Measurements from ENCODE around the gene MISP3. TPM values are rescaled to one million over a fixed set of nuclear protein-coding genes. Genes with fewer than 3 reads are reported as not detected.

Gene MISP3
- total RNA-seq, 4 donors from 2014 or later: 1.8 to 7.8 (median 7.2) TPM

DNA sequence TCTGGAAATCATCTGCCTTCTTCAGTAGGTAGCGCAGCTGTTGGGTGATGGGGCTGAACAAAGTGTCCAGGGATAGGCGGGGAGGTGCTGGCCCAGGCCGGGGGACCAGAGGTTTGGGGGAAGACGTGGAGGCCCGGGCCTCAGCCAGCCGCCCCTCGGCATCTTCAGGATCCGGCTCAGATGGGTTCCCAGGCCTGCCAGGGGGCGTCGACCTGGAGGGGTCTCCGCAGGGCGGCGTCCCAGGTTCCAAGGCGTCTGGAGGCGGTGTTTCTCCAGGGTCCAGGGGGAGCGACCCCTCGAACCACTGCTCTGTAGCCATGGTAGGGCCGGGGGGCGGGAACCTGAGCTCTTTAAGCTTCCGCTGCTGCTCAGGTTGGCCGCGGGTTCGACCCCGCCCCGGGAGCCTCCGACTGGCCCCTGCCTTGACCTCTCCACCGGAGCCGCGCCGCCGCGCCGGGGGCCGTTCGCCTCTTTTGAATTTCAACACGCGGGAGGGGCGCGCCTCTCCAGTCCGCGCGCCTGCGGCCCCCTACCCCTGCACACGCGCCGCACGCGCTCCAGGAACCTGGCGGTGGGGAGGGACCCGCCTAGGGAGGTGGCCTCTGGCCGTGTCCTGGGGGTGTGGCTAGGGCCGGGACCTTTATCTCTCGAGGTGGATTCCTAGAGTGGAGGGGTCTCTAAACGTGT is 12.9 kb downstream of the MISP3 start, which contains the start of gene C19orf67:
TSS of gene C19orf67 (minus strand) at position 475 of the 687 bp plus-strand sequence. CDS start at position 319, 156 bp downstream.
- Histone ChIP-seq H3K4me3 (no peak within 1 kb of the TSS), H3K4me1 (peaks cover 0 to 31% (median 7%) of the 10 kb centered on the region in 4 donors), H3K27me3 (no peaks in the 10 kb centered on the region), H3K36me3 (peaks cover 0 to 25% (median 0%) of the 10 kb centered on the region in 3 donors), H3K27ac (peak within 1 kb of the TSS in 2 of 4 donors; percentile 12 to 46), H3K9me3 (no peaks in the 10 kb centered on the region)
- no peak for DNase-seq (ENCODE audit: low spot score in 2 of 2)
- TF ChIP-seq POLR2A (IDR thresholded peaks at IDR 0.05): no peak
- TF ChIP-seq, protein P1, sequence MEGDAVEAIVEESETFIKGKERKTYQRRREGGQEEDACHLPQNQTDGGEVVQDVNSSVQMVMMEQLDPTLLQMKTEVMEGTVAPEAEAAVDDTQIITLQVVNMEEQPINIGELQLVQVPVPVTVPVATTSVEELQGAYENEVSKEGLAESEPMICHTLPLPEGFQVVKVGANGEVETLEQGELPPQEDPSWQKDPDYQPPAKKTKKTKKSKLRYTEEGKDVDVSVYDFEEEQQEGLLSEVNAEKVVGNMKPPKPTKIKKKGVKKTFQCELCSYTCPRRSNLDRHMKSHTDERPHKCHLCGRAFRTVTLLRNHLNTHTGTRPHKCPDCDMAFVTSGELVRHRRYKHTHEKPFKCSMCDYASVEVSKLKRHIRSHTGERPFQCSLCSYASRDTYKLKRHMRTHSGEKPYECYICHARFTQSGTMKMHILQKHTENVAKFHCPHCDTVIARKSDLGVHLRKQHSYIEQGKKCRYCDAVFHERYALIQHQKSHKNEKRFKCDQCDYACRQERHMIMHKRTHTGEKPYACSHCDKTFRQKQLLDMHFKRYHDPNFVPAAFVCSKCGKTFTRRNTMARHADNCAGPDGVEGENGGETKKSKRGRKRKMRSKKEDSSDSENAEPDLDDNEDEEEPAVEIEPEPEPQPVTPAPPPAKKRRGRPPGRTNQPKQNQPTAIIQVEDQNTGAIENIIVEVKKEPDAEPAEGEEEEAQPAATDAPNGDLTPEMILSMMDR (IDR thresholded peaks at IDR 0.05): no peak
- no peak for TF ChIP-seq EP300 (IDR thresholded peaks at IDR 0.05)
- WGBS, 2 donors: 61 to 66% methylated on average over 30 to 54 of the region's 54 CpGs

DNA sequence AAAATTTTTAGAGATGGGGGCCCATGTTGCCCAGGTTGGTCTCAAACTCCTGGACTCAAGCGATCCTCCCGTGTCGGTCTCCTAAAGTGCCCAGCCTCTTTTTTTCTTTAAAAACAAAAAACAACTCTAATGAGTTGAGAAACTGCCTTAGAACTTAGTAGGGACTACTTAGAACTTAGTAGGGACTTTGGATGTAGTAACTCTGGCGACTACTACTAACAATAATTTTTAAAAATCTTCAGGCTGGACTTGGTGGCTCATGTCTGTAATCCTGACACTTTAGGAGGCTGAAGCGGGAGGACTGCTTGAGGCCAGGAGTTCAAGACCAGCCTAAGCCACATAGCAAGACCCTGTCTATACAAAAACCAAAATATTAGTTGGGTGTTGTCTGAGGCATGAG is 13.5 kb downstream of the MISP3 start:
- H3K9me3 ChIP-seq: no peaks in the 10 kb centered on the region
- 84 to 88% methylated on average over 5 of the region's 5 CpGs for WGBS, 2 donors

DNA sequence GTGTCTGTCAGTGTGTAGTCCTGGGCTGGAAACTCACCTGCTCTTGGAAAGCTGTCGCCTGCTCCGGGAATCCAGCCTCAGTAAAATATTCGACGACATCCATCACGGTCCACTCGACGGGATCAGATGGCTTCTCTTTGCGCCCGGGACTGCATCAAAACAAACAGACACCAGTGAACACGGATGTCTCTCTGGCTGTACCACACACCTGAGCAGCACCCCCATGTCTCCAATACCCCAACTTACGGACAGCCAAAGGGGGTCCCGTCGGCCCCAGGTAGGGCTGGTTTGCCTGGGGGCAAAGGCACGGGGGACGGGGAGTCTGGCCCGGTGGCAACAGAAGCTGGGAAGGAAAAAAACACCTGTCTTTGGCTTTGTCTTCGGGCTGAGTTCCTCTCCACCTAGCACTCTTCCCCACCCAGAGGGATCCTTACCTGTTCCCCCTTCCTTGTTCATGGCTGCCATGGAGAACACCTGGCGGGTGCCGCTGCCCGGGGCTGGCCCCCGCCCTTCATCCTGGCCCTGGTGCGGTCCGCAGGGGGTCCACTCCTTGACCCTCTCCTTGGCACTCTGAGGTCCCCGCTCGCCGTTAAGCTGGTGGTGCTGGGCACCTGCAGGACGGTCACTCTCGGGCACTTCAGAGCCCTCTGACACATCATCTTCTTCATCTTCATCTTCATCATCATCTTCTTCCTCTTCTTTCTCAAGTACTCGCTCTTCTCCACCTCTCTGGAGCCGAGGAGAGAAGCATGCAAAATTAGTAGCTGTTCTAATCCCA is 16.2 kb downstream of the MISP3 start:
- no peak for DNase-seq (ENCODE audit: low spot score in 2 of 2)
- 88 to 91% methylated on average over 30 of the region's 30 CpGs for WGBS, 2 donors
- Histone ChIP-seq H3K9me3 (peaks cover 0 to 11% (median 3%) of the 10 kb centered on the region in 4 donors), H3K4me1 (peaks cover 0 to 22% (median 6%) of the 10 kb centered on the region in 4 donors), H3K4me3 (peak overlapping the region in 2 of 4 donors; percentile 32 to 86), H3K27me3 (no peaks in the 10 kb centered on the region), H3K27ac (peak overlapping the region in 2 of 4 donors; percentile 34 to 54), H3K36me3 (peaks cover 0 to 32% (median 0%) of the 10 kb centered on the region in 3 donors)
- no peak for TF ChIP-seq EP300 (IDR thresholded peaks at IDR 0.05)
- TF ChIP-seq POLR2A (IDR thresholded peaks at IDR 0.05): no peak
- TF ChIP-seq, protein P1 (IDR thresholded peaks at IDR 0.05): no peak

More for the DNA sequence above, 13.5 kb downstream of the MISP3 start:
- H3K4me3 ChIP-seq: no peak overlapping the region
- TF ChIP-seq, protein P1 (IDR thresholded peaks at IDR 0.05): no peak
- no peak for TF ChIP-seq POLR2A (IDR thresholded peaks at IDR 0.05)
- no peak overlapping the region for H3K27ac ChIP-seq
- peaks cover 0 to 28% (median 5%) of the 10 kb centered on the region in 4 donors for H3K4me1 ChIP-seq
- DNase-seq (ENCODE audit: low spot score in 2 of 2): no peak
- H3K27me3 ChIP-seq: no peaks in the 10 kb centered on the region
- H3K36me3 ChIP-seq: peaks cover 0 to 25% (median 0%) of the 10 kb centered on the region in 3 donors

DNA sequence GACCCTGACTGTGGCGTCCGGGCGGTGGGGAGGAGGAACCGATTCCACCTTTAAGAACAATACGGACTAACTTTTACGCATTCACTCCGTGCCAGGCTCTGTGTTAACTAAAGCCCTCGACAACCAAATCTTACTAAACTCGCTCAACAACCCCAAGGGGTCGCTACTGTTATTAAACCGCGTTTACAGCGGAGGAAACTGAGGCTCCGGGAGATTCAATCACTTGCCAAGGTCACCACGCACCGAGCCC is 16.8 kb downstream of the MISP3 start:
- WGBS, 2 donors: 17% methylated on average over 14 to 16 of the region's 16 CpGs
- Histone ChIP-seq H3K4me1 (peaks cover 0 to 22% (median 6%) of the 10 kb centered on the region in 4 donors), H3K4me3 (peak overlapping the region in 3 of 4 donors; percentile 32 to 95 (median 86)), H3K27ac (peak overlapping the region in 2 of 4 donors; percentile 34 to 54), H3K9me3 (peaks cover 0 to 11% (median 3%) of the 10 kb centered on the region in 4 donors), H3K36me3 (peaks cover 0 to 32% (median 0%) of the 10 kb centered on the region in 3 donors), H3K27me3 (no peaks in the 10 kb centered on the region)
- DNase-seq (ENCODE audit: low spot score in 2 of 2): peak in 1 of 2 donors; percentile 20
- TF ChIP-seq EP300 (IDR thresholded peaks at IDR 0.05) (no peak), POLR2A (IDR thresholded peaks at IDR 0.05) (no peak)
- TF ChIP-seq, protein P1 (IDR thresholded peaks at IDR 0.05): no peak
